IMR-90 (cell line): Measurements from ENCODE around the gene TNFAIP8. TPM values are rescaled to one million over a fixed set of nuclear protein-coding genes. Genes with fewer than 3 reads are reported as not detected.

Source experiments
- ATAC-seq: fragments of 200-7000 bp; cut with Tn5 transposase; 2 replicates; pipeline ENCODE4 v1.9.1; 2020; ENCODE audit warnings: low read depth, mild to moderate bottlenecking, moderate library complexity
- BruUV-seq: library from RNA; stranded (reverse); fragments of 400-500 nt; replicated peaks from 2 replicates; lab custom pipeline; 2021; lab: Mats Ljungman, UMichigan
- CTCF ChIA-PET: fragments of 300-600 bp; formaldehyde crosslinking; extraction: SDS; loops from one replicate; lab custom pipeline; 2021; ENCODE audit warnings: antibody characterized with exemption; lab: Yijun Ruan, JAX
- POLR2A ChIA-PET: fragments of 300-600 bp; sonication (Branson Sonifier 250); formaldehyde crosslinking; loops from one replicate; lab custom pipeline; 2022; ENCODE audit warnings: antibody characterized with exemption; ENCODE audit not compliant: unreplicated experiment; lab: Charles Lee
- DNase-seq: peaks from one replicate; pipeline ENCODE4 v3.0.0; 2013
- H2AFZ ChIP-seq: replicated peaks from 2 replicates; pipeline ENCODE3; 2013; ENCODE audit warnings: low read length, mild to moderate bottlenecking; ENCODE audit not compliant: poor library complexity
- H2AK5ac ChIP-seq: 2 replicates; pipeline ENCODE4 v1.6.1; 2013; ENCODE audit warnings: low read depth, low read length, inconsistent platforms
- H2AK9ac ChIP-seq: replicated peaks from 2 replicates; pipeline ENCODE3; 2013; ENCODE audit warnings: mild to moderate bottlenecking, low read depth, low read length, moderate library complexity; ENCODE audit not compliant: poor library complexity
- H2BK120ac ChIP-seq: 2 replicates; pipeline ENCODE4 v1.6.1; 2013; ENCODE audit warnings: low read depth, low read length, inconsistent platforms
- H2BK15ac ChIP-seq: 3 replicates; pipeline ENCODE4 v1.6.1; 2013; ENCODE audit warnings: low read depth, low read length, inconsistent platforms
- H2BK20ac ChIP-seq: 2 replicates; pipeline ENCODE4 v1.6.1; 2013; ENCODE audit warnings: low read depth, mild to moderate bottlenecking, inconsistent platforms, low read length, moderate library complexity
- H2BK5ac ChIP-seq: 2 replicates; pipeline ENCODE4 v1.6.1; 2013; ENCODE audit warnings: mild to moderate bottlenecking, low read depth, low read length, inconsistent platforms; ENCODE audit not compliant: poor library complexity, severe bottlenecking
- H3K14ac ChIP-seq: replicated peaks from 2 replicates; pipeline ENCODE4 v1.6.1; 2013; ENCODE audit warnings: low read depth, low read length, inconsistent platforms
- H3K18ac ChIP-seq: 2 replicates; pipeline ENCODE4 v1.6.1; 2013; ENCODE audit warnings: low read depth, low read length, control low read depth
- H3K23ac ChIP-seq: 2 replicates; pipeline ENCODE4 v1.6.1; 2013; ENCODE audit warnings: low read depth, low read length, inconsistent platforms
- H3K27ac ChIP-seq: 2 replicates; pipeline ENCODE4 v1.5.1; 2013; ENCODE audit warnings: mild to moderate bottlenecking, control low read depth, low read length; ENCODE audit not compliant: insufficient read depth
- H3K27me3 ChIP-seq: 2 replicates; pipeline ENCODE4 v1.6.1; 2013; ENCODE audit warnings: low read length; ENCODE audit not compliant: control insufficient read depth, insufficient read depth
- H3K36me3 ChIP-seq: 2 replicates; pipeline ENCODE4 v1.6.1; 2013; ENCODE audit warnings: low read length, mixed read lengths; ENCODE audit not compliant: control insufficient read depth, insufficient read depth
- H3K4ac ChIP-seq: 2 replicates; pipeline ENCODE4 v1.6.1; 2013; ENCODE audit warnings: low read depth, low read length, inconsistent platforms
- H3K4me1 ChIP-seq: 2 replicates; pipeline ENCODE4 v1.6.1; 2013; ENCODE audit warnings: low read length, mixed read lengths; ENCODE audit not compliant: control insufficient read depth, insufficient read depth
- H3K4me2 ChIP-seq: 2 replicates; pipeline ENCODE4 v1.6.1; 2013; ENCODE audit warnings: low read depth, mild to moderate bottlenecking, control low read depth, low read length, moderate library complexity
- H3K4me3 ChIP-seq: 2 replicates; pipeline ENCODE4 v1.5.1; 2013; ENCODE audit warnings: low read depth, mild to moderate bottlenecking, control low read depth, low read length, moderate library complexity; ENCODE audit not compliant: insufficient read depth
- H3K56ac ChIP-seq: 2 replicates; pipeline ENCODE4 v1.6.1; 2013; ENCODE audit warnings: low read length, inconsistent platforms; ENCODE audit not compliant: insufficient read depth; ENCODE audit errors: extremely low read depth
- H3K79me1 ChIP-seq, 2 experiments: 2 replicates each; pipeline ENCODE4 v1.6.1; 2013; ENCODE audit warnings: low read length in 2 of 2, inconsistent platforms in 1 of 2, low read depth in 1 of 2
- H3K9ac ChIP-seq: 2 replicates; pipeline ENCODE4 v1.6.1; 2013; ENCODE audit warnings: low read depth, low read length, control low read depth
- H3K9me1 ChIP-seq: 2 replicates; pipeline ENCODE4 v1.6.1; 2013; ENCODE audit warnings: low read length, inconsistent platforms; ENCODE audit not compliant: insufficient read depth
- H3K9me3 ChIP-seq: 2 replicates; pipeline ENCODE4 v1.6.1; 2013; ENCODE audit warnings: low read length; ENCODE audit not compliant: control insufficient read depth, insufficient read depth
- H4K20me1 ChIP-seq: 2 replicates; pipeline ENCODE4 v1.6.1; 2013; ENCODE audit warnings: low read length, inconsistent platforms; ENCODE audit not compliant: insufficient read depth
- H4K5ac ChIP-seq: 2 replicates; pipeline ENCODE4 v1.6.1; 2013; ENCODE audit warnings: mild to moderate bottlenecking, low read depth, low read length, control low read depth
- H4K8ac ChIP-seq, 2 experiments: 2 replicates each; pipeline ENCODE4 v1.6.1; 2013; ENCODE audit warnings: low read depth in 2 of 2, low read length in 2 of 2, control low read depth in 1 of 2, inconsistent platforms in 1 of 2
- H4K91ac ChIP-seq: 2 replicates; pipeline ENCODE4 v1.6.1; 2013; ENCODE audit warnings: low read depth, low read length, inconsistent platforms; ENCODE audit not compliant: insufficient read depth
- CHD1 ChIP-seq: IDR thresholded peaks from 2 replicates; pipeline ENCODE4 v1.6.1; 2012; ENCODE audit warnings: low read depth, low read length, improper control_type of control experiment
- NFE2L2 ChIP-seq: fragments of 150-350 bp; IDR thresholded peaks from 2 replicates; pipeline ENCODE4 v1.6.1; 2016; ENCODE audit warnings: low read depth, mild to moderate bottlenecking, low read length
- RCOR1 ChIP-seq: IDR thresholded peaks from 2 replicates; pipeline ENCODE4 v1.6.1; 2012; ENCODE audit warnings: mild to moderate bottlenecking, low read length, improper control_type of control experiment; ENCODE audit not compliant: insufficient replicate concordance
- WGBS, 2 experiments: methylation state at CpG; one replicate each; pipeline versions ENCODE4 v1.1.5 to v1.1.7; 2013; ENCODE audit warnings: missing lambda C conversion rate in 2 of 2; ENCODE audit not compliant: insufficient read length in 1 of 2; ENCODE audit errors: extremely low coverage in 2 of 2; 5-methylcytosine and 5-hydroxymethylcytosine counted together
- dilution Hi-C: fragments of 300-500 bp; cut with HindIII; formaldehyde crosslinking; loops from one replicate; pipeline ENCODE4 v1.14.3; 2018; ENCODE audit warnings: low sequenced_read_pairs; ENCODE audit not compliant: unreplicated experiment
- in situ Hi-C: fragments of 300-500 bp; cut with MboI; formaldehyde crosslinking; loops from 3 replicates; pipeline ENCODE4 v1.14.3; 2019; ENCODE audit warnings: low sequenced_read_pairs, inconsistent platforms, mixed read lengths
- intact Hi-C: fragments of 100-400 bp; cut with micrococcal nuclease; formaldehyde crosslinking; loops from 2 replicates; pipeline ENCODE4 v1.10.0; 2022
- polyA plus RNA-seq, 3 experiments: library from polyadenylated mRNA; depleted of rRNA; stranded (reverse); fragments of >200 nt; gene quantifications; 2 replicates each; pipeline ENCODE4 v1.2.3, GENCODE V29; 2012; ENCODE audit warnings: low replicate concordance in 1 of 3
- total RNA-seq: library from RNA; depleted of rRNA; stranded (reverse); fragments of >200 nt; gene quantifications from 2 replicates; pipeline ENCODE4 v1.2.3, GENCODE V29; 2012

TNFAIP8 gene
- total and polyA plus RNA-seq, 2 of the 4 experiments (the other 2 are of a cell fraction): 20.3 to 29.9 TPM

- Histone ChIP-seq H4K91ac (no peak overlapping the region; the same call in 1 of the 2 replicates), H3K9me3 (no peaks in the 10 kb centered on the region), H3K4me2 (no peak overlapping the region), H3K14ac (0 out of 2 replicates have a peak overlapping the region, but pooled peaks have one; percentile 43), H2AK5ac (peak overlapping the region; percentile 82), H2AK9ac (no peak overlapping the region), H3K9me1 (peaks cover 19% of the 10 kb centered on the region), H2BK15ac (peak overlapping the region; percentile 53; the same call in 2 of the 3 replicates), H3K27me3 (no peaks in the 10 kb centered on the region), H3K23ac (0 out of 2 replicates have a peak overlapping the region, but pooled peaks have one; percentile 27), H3K4me1 (peaks cover 40% of the 10 kb centered on the region), H3K4me3 (no peak overlapping the region), H4K20me1 (no peaks in the 10 kb centered on the region), H3K36me3 (no peaks in the 10 kb centered on the region), H3K27ac (no peak overlapping the region), H3K4ac (peak overlapping the region; percentile 49), H4K5ac (peak overlapping the region; percentile 60), H2AFZ (peak overlapping the region; percentile 5), H3K18ac (peak overlapping the region; percentile 34; the same call in 1 of the 2 replicates), H2BK20ac (no peak overlapping the region; the same call in 1 of the 2 replicates), H3K9ac (no peak overlapping the region), H2BK5ac (peak overlapping the region; percentile 22), H4K8ac (0 out of 4 replicates have a peak overlapping the region, but pooled peaks of 1 of the 2 experiments have one; percentile 34), H3K56ac (no peak overlapping the region), H2BK120ac (peak overlapping the region; percentile 31; the same call in 1 of the 2 replicates), H3K79me1 (peaks cover 25 to 64% of the 10 kb centered on the region in 2 experiments)
- intact Hi-C loops: no loop called here
- CTCF ChIA-PET: no interaction called here
- TF ChIP-seq CHD1 (no peak), RCOR1 (no peak), NFE2L2 (no peak)
- dilution Hi-C loops: no loop called here
- DNase-seq: peak; percentile 55
- in situ Hi-C loops: no loop called here
- POLR2A ChIA-PET: no interaction called here
- no TSS peak for BruUV-seq
- ATAC-seq: no peak
- WGBS, 2 experiments: no CpG with 5 or more reads among the region's 5 CpGs
These were observed 28.8 kb upstream of the TNFAIP8 start for GRCh38 chr5:119327018-119327417.
